ENCODE results near the gene MT1F.

Gene MT1F

GRCh38 chr16:56645838-56646237 lies 11.9 kb upstream of the MT1F start:
- Histone ChIP-seq H3K9me3 (ENCODE audit: insufficient read depth, low read length) (no peaks in the 10 kb centered on the region), H3K9ac (ENCODE audit: low read length) (no peak overlapping the region), H3K36me3 (replicated peaks; ENCODE audit: low read depth, low read length) (no peaks in the 10 kb centered on the region), H3K4me2 (ENCODE audit: low read length) (no peak overlapping the region), H3K4me3 (ENCODE audit: low read length) (no peak overlapping the region), H3K79me2 (ENCODE audit: low read length) (no peaks in the 10 kb centered on the region), H3K27ac (ENCODE audit: low read length) (no peak overlapping the region), H3K27me3 (ENCODE audit: low read depth, low read length) (peaks cover 42% of the 10 kb centered on the region), H2AFZ (ENCODE audit: low read depth, low read length) (no peak overlapping the region), H3K4me1 (ENCODE audit: low read length) (peaks cover 13% of the 10 kb centered on the region), H4K20me1 (ENCODE audit: insufficient read depth, low read length) (no peaks in the 10 kb centered on the region)
- TF ChIP-seq CTCF (IDR thresholded peaks at IDR 0.05; ENCODE audit: low read depth, low read length) (no peak), EZH2phosphoT487 (IDR thresholded peaks at IDR 0.05; ENCODE audit: low read depth) (no peak)

- Histone ChIP-seq H3K36me3 (replicated peaks; ENCODE audit: low read depth, low read length) (no peaks in the 10 kb centered on the region), H2AFZ (ENCODE audit: low read depth, low read length) (no peak overlapping the region), H4K20me1 (ENCODE audit: insufficient read depth, low read length) (no peaks in the 10 kb centered on the region), H3K27ac (ENCODE audit: low read length) (no peak overlapping the region), H3K4me2 (ENCODE audit: low read length) (no peak overlapping the region), H3K9me3 (ENCODE audit: insufficient read depth, low read length) (no peaks in the 10 kb centered on the region), H3K4me1 (ENCODE audit: low read length) (peaks cover 9% of the 10 kb centered on the region), H3K4me3 (ENCODE audit: low read length) (no peak overlapping the region), H3K79me2 (ENCODE audit: low read length) (no peaks in the 10 kb centered on the region), H3K27me3 (ENCODE audit: low read depth, low read length) (peaks cover 42% of the 10 kb centered on the region), H3K9ac (ENCODE audit: low read length) (no peak overlapping the region)
- TF ChIP-seq CTCF (IDR thresholded peaks at IDR 0.05; ENCODE audit: low read depth, low read length) = no peak
- TF ChIP-seq EZH2phosphoT487 (IDR thresholded peaks at IDR 0.05; ENCODE audit: low read depth) = no peak
Measured at GRCh38 chr16:56647641-56648431, 9.9 kb upstream of the MT1F start.

GRCh38 chr16:56649271-56649670 lies 8.5 kb upstream of the MT1F start:
- Histone ChIP-seq H3K79me2 (ENCODE audit: low read length) (no peaks in the 10 kb centered on the region), H3K27me3 (ENCODE audit: low read depth, low read length) (peaks cover 44% of the 10 kb centered on the region), H2AFZ (ENCODE audit: low read depth, low read length) (no peak overlapping the region), H3K27ac (ENCODE audit: low read length) (no peak overlapping the region), H3K4me3 (ENCODE audit: low read length) (no peak overlapping the region), H3K4me1 (ENCODE audit: low read length) (peaks cover 2% of the 10 kb centered on the region; the same call in 1 of the 2 replicates), H4K20me1 (ENCODE audit: insufficient read depth, low read length) (no peaks in the 10 kb centered on the region), H3K9ac (ENCODE audit: low read length) (no peak overlapping the region), H3K36me3 (replicated peaks; ENCODE audit: low read depth, low read length) (no peaks in the 10 kb centered on the region), H3K4me2 (ENCODE audit: low read length) (no peak overlapping the region), H3K9me3 (ENCODE audit: insufficient read depth, low read length) (no peaks in the 10 kb centered on the region)
- no peak for TF ChIP-seq EZH2phosphoT487 (IDR thresholded peaks at IDR 0.05; ENCODE audit: low read depth)
- TF ChIP-seq CTCF (IDR thresholded peaks at IDR 0.05; ENCODE audit: low read depth, low read length) = no peak

GRCh38 chr16:56649820-56650219 lies 7.9 kb upstream of the MT1F start:
- Histone ChIP-seq H3K9ac (ENCODE audit: low read length) (no peak overlapping the region), H3K27ac (ENCODE audit: low read length) (no peak overlapping the region), H3K4me1 (ENCODE audit: low read length) (peaks cover 2% of the 10 kb centered on the region; the same call in 1 of the 2 replicates), H3K9me3 (ENCODE audit: insufficient read depth, low read length) (no peaks in the 10 kb centered on the region), H4K20me1 (ENCODE audit: insufficient read depth, low read length) (no peaks in the 10 kb centered on the region), H2AFZ (ENCODE audit: low read depth, low read length) (no peak overlapping the region), H3K36me3 (replicated peaks; ENCODE audit: low read depth, low read length) (no peaks in the 10 kb centered on the region), H3K4me2 (ENCODE audit: low read length) (no peak overlapping the region), H3K4me3 (ENCODE audit: low read length) (no peak overlapping the region), H3K79me2 (ENCODE audit: low read length) (no peaks in the 10 kb centered on the region), H3K27me3 (ENCODE audit: low read depth, low read length) (peaks cover 38% of the 10 kb centered on the region)
- TF ChIP-seq EZH2phosphoT487 (IDR thresholded peaks at IDR 0.05; ENCODE audit: low read depth) = no peak
